GM13977 (cell line): ENCODE measurements around the gene CXCR4.

Experiments used
- DNase-seq: peaks from one replicate; pipeline ENCODE4 v3.0.0; 2012; ENCODE audit warnings: low spot score
- CTCF ChIP-seq: IDR thresholded peaks from 2 replicates; pipeline ENCODE4 v1.5.1; 2012; ENCODE audit warnings: mild to moderate bottlenecking, control low read depth; ENCODE audit not compliant: insufficient read depth; ENCODE audit errors: extremely low read depth, missing control alignments
- in situ Hi-C: fragments of 300-500 bp; cut with MboI; formaldehyde crosslinking; loops from one replicate; pipeline ENCODE4 v1.12.0; 2022; ENCODE audit warnings: low sequenced_read_pairs, low pct_unique_long_range_greater_than_20kb, mixed read lengths, inconsistent platforms; ENCODE audit not compliant: unreplicated experiment

Gene CXCR4

GRCh38 chr2:136112317-136113208 lies 5.4 kb downstream of the CXCR4 start:
- TF ChIP-seq CTCF: no peak

GRCh38 chr2:136111711-136112110 lies 6.2 kb downstream of the CXCR4 start:
- in situ Hi-C loops: loop anchor here (25.0 kb wide), 1 partner anchor 199 kb away; no protein-coding TSS in a partner anchor
- DNase-seq: no peak
- TF ChIP-seq CTCF: no peak

More at GRCh38 chr2:136112317-136113208, 5.4 kb downstream of the CXCR4 start:
- in situ Hi-C loops: loop anchor here (25.0 kb wide), 1 partner anchor 200 kb away; no protein-coding TSS in a partner anchor
- DNase-seq: no peak

- DNase-seq: no peak
- in situ Hi-C loops: loop anchor here (25.0 kb wide), 1 partner anchor 198 kb away; no protein-coding TSS in a partner anchor
- TF ChIP-seq CTCF: no peak
These were observed 7.4 kb downstream of the CXCR4 start for GRCh38 chr2:136110526-136110925.

GRCh38 chr2:136108463-136108862 lies 9.5 kb downstream of the CXCR4 start:
- no peak for TF ChIP-seq CTCF
- in situ Hi-C loops: loop anchor here (25.0 kb wide), 1 partner anchor 196 kb away; no protein-coding TSS in a partner anchor
- no peak for DNase-seq

GRCh38 chr2:136107051-136108033 lies 10.6 kb downstream of the CXCR4 start:
- TF ChIP-seq CTCF: no peak
- in situ Hi-C loops: loop anchor here (25.0 kb wide), 1 partner anchor 195 kb away; no protein-coding TSS in a partner anchor
- DNase-seq: no peak

- no peak for DNase-seq
- in situ Hi-C loops: loop anchor here (25.0 kb wide), 1 partner anchor 194 kb away; no protein-coding TSS in a partner anchor
- TF ChIP-seq CTCF: no peak
These were observed 11.4 kb downstream of the CXCR4 start for GRCh38 chr2:136106505-136106904.
